Endothelial cell of umbilical vein (primary cell): ENCODE data around the gene KCND2.

ENCODE experiments used
- EZH2 ChIP-seq: IDR thresholded peaks from 2 replicates; pipeline ENCODE4 v1.6.1; 2012; ENCODE audit warnings: borderline replicate concordance, low read depth, mild to moderate bottlenecking, moderate library complexity, low read length, inconsistent platforms; ENCODE audit not compliant: severe bottlenecking
- POLR2A ChIP-seq: IDR thresholded peaks from 2 replicates; pipeline ENCODE4 v1.6.1; 2012; ENCODE audit warnings: low read depth, mild to moderate bottlenecking, control low read depth, low read length
- TF ChIP-seq, protein P1 (sequence below), 2 donors: IDR thresholded peaks; 1 replicate in 1 of 2; 2 replicates in 1 of 2; pipeline ENCODE4 v1.5.1; 2011; ENCODE audit warnings: low read length in 2 of 2, mild to moderate bottlenecking in 2 of 2, moderate library complexity in 2 of 2, control low read depth in 1 of 2, inconsistent platforms in 1 of 2, low read depth in 1 of 2; ENCODE audit not compliant: insufficient read depth in 1 of 2; ENCODE audit errors: extremely low read depth in 1 of 2

DNA sequence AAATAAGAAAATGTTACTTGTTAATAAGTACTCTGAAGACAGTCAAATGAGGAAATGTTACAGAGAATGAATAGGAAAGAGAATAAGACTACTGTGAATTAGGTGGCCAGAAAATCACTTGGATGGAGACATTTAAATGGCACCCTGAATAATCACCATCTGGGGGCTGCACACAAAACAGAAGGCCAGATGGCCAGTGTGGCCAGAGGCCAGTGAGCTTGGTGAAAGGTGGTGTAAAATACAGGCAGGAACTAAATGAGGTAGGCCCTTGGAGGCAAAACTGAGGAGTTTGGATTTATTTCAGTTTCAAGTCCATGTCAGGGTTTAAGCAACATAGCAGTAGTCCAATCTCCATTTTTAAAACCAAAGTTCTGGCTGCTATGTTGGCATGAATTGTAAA is 458.3 kb downstream of the KCND2 start:
- TF ChIP-seq EZH2 (no peak), POLR2A (no peak)
- TF ChIP-seq, protein P1, sequence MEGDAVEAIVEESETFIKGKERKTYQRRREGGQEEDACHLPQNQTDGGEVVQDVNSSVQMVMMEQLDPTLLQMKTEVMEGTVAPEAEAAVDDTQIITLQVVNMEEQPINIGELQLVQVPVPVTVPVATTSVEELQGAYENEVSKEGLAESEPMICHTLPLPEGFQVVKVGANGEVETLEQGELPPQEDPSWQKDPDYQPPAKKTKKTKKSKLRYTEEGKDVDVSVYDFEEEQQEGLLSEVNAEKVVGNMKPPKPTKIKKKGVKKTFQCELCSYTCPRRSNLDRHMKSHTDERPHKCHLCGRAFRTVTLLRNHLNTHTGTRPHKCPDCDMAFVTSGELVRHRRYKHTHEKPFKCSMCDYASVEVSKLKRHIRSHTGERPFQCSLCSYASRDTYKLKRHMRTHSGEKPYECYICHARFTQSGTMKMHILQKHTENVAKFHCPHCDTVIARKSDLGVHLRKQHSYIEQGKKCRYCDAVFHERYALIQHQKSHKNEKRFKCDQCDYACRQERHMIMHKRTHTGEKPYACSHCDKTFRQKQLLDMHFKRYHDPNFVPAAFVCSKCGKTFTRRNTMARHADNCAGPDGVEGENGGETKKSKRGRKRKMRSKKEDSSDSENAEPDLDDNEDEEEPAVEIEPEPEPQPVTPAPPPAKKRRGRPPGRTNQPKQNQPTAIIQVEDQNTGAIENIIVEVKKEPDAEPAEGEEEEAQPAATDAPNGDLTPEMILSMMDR (IDR thresholded peaks at IDR 0.05; ENCODE audit: extremely low read depth in 1 of 2, insufficient read depth in 1 of 2, low read depth in 1 of 2, low read length in 2 of 2), result no peak
